BE2C (cell line): ENCODE measurements around the gene SEH1L.

Experiments
- DNase-seq: peaks from one replicate; pipeline ENCODE4 v3.0.0-alpha.2; 2020
- H3K27me3 ChIP-seq: fragments of 250-450 bp; sonication (Bioruptor Pico); 2 replicates; pipeline ENCODE4 v1.5.1; 2020; ENCODE audit warnings: mild to moderate bottlenecking
- H3K36me3 ChIP-seq: fragments of 250-450 bp; sonication (Bioruptor Pico); 2 replicates; pipeline ENCODE4 v1.5.1; 2020; ENCODE audit warnings: mild to moderate bottlenecking
- H3K4me1 ChIP-seq: fragments of 250-450 bp; sonication (Bioruptor Pico); 2 replicates; pipeline ENCODE4 v1.5.1; 2020
- H3K4me3 ChIP-seq: 2 replicates; pipeline ENCODE4 v1.5.1; 2011; ENCODE audit warnings: low read depth, low read length
- H3K9me3 ChIP-seq: fragments of 250-450 bp; sonication (Bioruptor Pico); 2 replicates; pipeline ENCODE4 v1.5.1; 2020
- CTCF ChIP-seq: IDR thresholded peaks from 2 replicates; pipeline ENCODE4 v1.5.1; 2012; ENCODE audit warnings: mild to moderate bottlenecking, low read depth, low read length

SEH1L gene

GRCh38 chr18:13006531-13007247 lies 58.9 kb downstream of the SEH1L start:
- H3K27me3 ChIP-seq = no peaks in the 10 kb centered on the region
- no peak for TF ChIP-seq CTCF
- H3K4me1 ChIP-seq = no peaks in the 10 kb centered on the region
- DNase-seq = no peak
- peaks cover 5% of the 10 kb centered on the region for H3K36me3 ChIP-seq
- H3K4me3 ChIP-seq = no peak overlapping the region
- H3K9me3 ChIP-seq = no peaks in the 10 kb centered on the region

DNA sequence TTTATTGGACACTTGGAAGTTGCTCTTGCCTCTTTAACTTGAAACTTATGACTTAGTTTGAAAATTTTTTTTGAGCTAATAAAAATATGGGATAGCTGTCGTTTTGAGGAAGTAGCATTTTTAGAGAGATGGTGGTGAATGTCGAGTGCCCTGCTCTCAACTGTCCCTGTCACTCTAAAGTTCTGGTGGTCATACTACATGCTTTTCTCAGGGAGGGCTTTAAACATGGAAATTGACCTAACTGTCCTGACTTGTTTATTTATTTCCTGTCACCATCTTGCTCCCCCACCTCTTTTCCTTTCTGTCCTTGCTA lies 59.4 kb downstream of the SEH1L start:
- no peak for TF ChIP-seq CTCF
- Histone ChIP-seq H3K36me3 (peaks cover 5% of the 10 kb centered on the region), H3K9me3 (no peaks in the 10 kb centered on the region), H3K27me3 (no peaks in the 10 kb centered on the region), H3K4me1 (no peaks in the 10 kb centered on the region), H3K4me3 (no peak overlapping the region)
- DNase-seq = no peak

GRCh38 chr18:13011719-13012118 lies 63.9 kb downstream of the SEH1L start:
- H3K9me3 ChIP-seq = no peaks in the 10 kb centered on the region
- no peak for DNase-seq
- no peak for TF ChIP-seq CTCF
- H3K4me3 ChIP-seq = no peak overlapping the region
- H3K36me3 ChIP-seq = peaks cover 8% of the 10 kb centered on the region
- H3K27me3 ChIP-seq = no peaks in the 10 kb centered on the region
- H3K4me1 ChIP-seq = no peaks in the 10 kb centered on the region

DNA sequence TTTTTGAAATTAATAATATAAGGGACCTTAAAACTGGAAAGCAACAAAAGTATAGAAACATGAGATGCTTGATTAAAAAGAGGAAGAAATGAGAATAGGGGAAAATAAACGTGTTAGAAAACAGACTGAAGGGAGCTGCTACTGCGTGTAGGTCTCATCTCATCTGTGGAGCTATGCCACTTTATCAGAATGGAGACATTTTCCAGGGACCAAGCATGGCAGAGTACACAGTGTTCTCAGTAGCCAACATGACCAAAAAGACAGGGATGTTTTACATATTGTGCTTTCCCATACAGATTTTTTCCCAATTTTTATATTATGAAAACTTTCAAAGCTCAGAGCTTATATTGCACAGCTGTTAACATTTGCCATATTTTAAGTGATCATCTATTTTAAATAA lies 66.4 kb downstream of the SEH1L start:
- H3K9me3 ChIP-seq = no peaks in the 10 kb centered on the region
- H3K4me1 ChIP-seq = no peaks in the 10 kb centered on the region
- no peak for DNase-seq
- H3K36me3 ChIP-seq = peaks cover 8% of the 10 kb centered on the region
- H3K27me3 ChIP-seq = no peaks in the 10 kb centered on the region
- no peak overlapping the region for H3K4me3 ChIP-seq
- no peak for TF ChIP-seq CTCF

DNA sequence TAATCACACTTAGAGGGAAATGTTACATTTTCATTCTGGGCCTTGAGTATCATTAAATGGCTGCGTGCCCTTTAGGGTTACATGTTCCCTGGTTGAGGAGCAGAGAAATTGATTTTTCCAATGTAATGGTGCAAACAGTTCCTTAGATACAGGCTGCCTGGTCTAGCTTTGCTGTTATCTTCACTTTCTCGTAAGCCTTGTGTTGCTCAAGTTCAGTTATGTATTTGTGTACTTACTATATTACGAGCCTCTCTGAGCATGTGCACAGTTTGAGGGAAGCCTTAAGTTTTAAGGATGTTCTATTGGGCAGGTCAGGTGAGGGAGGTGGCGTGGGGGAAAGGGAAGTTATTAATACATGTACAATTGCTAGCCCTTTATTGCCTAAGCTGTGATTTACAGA lies 67.0 kb downstream of the SEH1L start:
- no peak for TF ChIP-seq CTCF
- DNase-seq = no peak
- peaks cover 4% of the 10 kb centered on the region; the same call in 1 of the 2 replicates for H3K36me3 ChIP-seq
- no peak overlapping the region for H3K4me3 ChIP-seq
- no peaks in the 10 kb centered on the region for H3K27me3 ChIP-seq
- H3K9me3 ChIP-seq = no peaks in the 10 kb centered on the region
- H3K4me1 ChIP-seq = no peaks in the 10 kb centered on the region

GRCh38 chr18:13017247-13017875 lies 69.5 kb downstream of the SEH1L start:
- no peaks in the 10 kb centered on the region for H3K4me1 ChIP-seq
- TF ChIP-seq CTCF = no peak
- peaks cover 12% of the 10 kb centered on the region for H3K36me3 ChIP-seq
- no peaks in the 10 kb centered on the region for H3K27me3 ChIP-seq
- no peak for DNase-seq
- H3K4me3 ChIP-seq = no peak overlapping the region
- no peaks in the 10 kb centered on the region for H3K9me3 ChIP-seq
